GM21367 (cell line): ENCODE measurements around the gene SHMT2.

Experiments
- ATAC-seq: cut with Tn5 transposase; IDR thresholded peaks from one replicate; pipeline ENCODE4 v1.9.1; 2021; ENCODE audit not compliant: unreplicated experiment

Gene SHMT2

DNA sequence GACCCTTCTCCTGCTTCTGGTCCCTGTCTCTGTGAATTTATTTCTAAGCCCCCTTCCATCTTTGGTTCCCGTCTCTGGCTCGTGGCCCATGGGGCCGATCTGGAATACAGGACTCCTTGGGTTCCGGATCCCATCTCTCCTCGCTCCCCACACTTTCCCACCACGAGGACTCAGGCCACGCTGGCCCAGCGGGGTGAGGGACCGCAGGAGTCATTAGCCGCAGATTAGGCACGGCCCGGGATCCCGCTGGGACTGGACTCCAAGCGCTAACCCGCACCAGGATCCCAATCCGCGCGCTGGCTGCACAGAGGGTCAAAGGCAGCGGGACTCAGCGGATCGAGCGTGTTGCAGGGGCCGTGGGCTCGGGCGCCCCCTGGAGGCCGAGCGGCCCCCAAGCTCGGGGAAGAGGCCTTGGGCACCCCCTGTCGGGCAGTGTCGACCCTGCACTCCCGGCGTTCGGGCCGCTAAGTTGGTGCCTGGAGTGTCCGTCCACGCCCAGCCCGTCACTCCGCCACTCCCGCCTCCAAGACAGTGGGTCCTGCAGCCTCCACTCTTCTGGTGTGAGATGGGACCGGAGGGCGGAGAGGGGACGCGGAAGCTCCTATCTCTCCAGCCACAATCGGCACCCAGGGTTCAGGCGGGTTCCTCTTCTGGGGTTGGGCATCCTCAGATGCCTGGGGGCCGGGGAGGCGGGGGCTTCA is 9.5 kb downstream of the SHMT2 start:
- peak; percentile 49 for ATAC-seq

GRCh38 chr12:57239587-57240065 is 10.1 kb downstream of the SHMT2 start:
- ATAC-seq = no peak

DNA sequence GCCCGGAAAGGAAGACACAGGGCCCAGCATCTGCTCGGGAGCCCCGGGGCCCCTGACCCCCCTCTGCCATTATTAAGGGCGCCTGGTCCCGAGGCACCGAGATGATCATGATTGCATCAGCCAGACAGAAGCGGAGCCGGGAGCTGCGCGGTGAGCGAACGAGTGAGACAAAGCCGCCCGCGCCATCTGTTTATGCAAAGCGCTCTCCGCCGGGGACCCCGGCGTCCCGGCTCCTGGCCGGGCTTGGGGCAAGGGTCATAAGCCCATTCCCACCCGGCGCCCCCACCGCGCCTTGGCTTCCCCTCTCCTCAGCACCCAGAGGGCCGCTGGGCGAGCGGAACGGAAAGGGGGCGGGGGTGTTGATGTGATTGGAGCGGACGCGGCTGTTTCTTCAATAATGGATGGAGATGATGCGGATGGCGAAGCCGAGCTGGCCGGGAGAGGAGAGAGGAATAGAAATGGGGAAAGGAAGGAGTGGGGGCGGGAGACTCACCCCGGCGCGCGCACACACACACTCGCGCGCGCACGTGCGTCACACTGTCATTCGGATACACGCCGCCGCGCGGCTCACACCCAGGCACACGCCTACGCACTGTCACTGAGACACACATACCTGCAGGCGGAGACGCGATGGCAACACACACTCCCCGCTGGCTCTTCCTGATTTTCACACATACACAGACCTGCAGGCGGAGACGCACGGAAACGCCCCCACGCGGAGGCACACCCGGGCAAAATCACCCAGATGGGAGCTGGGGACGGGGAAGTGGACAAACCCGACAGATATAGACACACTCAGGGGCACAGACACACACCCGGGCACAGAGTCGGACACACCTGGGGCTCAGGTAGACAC is 10.8 kb downstream of the SHMT2 start:
- ATAC-seq = no peak

DNA sequence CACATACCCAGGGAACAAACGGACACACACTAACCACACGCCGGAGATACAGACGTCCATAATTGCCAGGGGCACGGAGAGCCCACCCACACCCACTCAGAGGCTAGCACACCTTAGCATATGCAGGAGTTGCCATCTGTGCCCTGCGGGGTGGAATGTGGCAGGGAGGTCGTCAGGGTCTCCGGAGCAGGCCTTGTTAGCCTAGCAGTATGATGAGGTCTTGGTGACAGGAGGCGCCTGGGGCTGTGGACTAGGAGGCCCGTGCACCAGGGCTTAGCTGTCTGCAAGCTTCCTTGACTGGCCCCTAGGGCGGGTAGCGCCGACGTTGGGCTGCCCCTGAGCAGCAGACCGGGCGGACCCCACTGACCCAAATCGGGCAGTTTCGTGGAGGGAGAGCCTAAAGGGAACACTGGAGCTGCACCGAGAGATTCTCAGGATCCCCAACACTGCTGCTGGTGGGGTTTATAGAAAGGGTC is 11.5 kb downstream of the SHMT2 start:
- ATAC-seq = no peak

DNA sequence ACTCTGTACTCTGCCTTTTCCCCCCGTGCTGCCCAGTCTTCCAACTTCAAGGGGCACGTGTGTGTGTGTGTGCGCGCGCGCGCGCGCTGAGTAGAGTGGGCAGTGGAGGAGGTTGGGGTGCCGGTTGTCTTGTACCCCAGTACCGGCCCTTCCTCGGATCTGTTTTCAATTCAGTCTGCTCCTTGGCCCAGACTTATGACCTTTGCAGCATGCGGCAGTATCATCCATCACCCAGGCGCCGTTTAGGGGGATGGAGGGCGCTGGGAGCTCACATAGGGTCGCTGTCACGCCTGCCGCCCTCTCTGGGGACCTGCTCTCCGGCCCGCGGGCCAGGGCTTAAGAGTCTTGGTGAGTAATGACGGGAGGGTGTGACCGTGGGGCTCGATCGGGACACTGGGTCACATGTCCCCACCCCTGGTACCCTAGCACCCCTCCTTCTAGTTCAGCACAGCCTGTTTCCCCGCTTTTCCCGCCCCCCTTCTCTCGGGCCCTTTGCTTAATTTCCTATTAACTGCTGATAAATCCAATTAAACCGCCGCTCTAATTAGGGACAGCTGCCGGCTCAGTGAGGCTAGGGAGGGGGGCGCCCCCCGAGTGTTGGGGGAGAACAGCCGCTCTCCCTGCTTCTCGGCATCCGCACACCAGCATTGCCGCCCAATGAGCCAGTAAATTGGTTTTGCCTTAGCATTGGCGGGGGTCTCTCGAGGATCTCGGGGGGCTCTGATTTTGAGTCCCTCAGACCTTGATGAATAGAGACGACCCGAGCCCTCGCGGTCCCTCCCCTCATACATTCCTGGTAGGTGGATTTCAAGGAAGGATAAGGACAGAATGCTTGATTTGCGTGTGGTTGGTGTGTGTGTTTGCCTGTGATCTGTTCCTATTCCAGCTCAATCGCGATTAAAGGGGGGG is 12.1 kb downstream of the SHMT2 start:
- ATAC-seq = no peak

DNA sequence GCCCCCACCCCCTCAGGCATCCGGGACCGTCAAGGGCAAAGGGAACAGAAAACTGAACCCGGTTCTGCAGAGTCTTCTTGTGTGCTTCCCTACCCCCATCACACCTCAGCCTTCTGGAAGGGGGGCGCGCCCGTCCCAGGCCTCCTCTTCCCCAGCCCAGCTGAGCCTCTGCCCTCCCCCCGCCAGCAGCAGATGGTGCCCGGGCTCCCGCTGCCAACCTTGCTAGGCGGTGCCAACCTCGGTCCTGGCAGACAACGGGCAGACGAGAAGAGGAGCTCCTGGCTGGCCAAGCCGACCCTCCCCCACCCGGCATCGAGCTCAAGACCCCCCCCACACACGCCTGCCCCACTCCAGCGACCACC is 12.8 kb downstream of the SHMT2 start:
- no peak for ATAC-seq

DNA sequence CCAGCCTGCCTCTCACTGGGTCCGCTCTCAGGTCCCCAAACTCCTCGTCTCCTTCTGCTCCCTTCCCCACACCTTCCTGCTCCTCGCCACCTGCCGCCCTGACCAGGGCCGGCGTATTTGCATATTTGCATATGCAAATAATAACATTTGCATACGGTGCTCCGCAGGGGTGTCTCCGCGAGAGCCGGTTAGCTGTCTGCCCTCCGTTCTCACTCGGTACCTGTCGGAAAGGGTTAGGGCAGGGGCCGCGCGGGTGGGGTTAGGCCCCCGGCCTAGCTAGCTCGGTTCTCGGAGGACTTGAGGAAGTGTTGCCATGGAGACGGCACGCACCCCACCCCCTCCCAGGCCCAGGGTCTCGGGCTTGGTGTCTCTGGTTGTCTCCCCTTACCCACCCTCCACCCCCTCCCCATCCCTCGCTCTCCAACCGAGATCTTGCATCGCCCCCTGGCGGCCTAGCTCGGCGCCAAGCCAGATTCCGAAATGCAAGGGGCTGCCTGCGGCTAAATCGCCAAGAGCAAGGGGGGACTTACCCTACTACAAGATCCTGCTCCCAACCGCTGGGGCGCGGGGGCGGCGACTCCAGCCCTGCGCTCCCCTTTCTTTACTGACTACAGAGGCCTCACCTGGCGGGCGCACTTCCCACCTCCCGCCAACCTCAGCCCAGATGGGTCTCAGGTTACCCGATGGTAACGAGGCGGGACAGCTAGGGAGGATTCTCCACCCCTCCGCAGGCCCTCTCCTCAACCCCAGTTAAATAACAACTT is 13.4 kb downstream of the SHMT2 start:
- no peak for ATAC-seq

- no peak for ATAC-seq
These were observed 14.2 kb downstream of the SHMT2 start for GRCh38 chr12:57243521-57244311.

GRCh38 chr12:57244312-57244696 is 14.8 kb downstream of the SHMT2 start:
- ATAC-seq = no peak

GRCh38 chr12:57247041-57247440 is 17.5 kb downstream of the SHMT2 start:
- no peak for ATAC-seq

GRCh38 chr12:57248934-57249742 is 19.6 kb downstream of the SHMT2 start:
- no peak for ATAC-seq

DNA sequence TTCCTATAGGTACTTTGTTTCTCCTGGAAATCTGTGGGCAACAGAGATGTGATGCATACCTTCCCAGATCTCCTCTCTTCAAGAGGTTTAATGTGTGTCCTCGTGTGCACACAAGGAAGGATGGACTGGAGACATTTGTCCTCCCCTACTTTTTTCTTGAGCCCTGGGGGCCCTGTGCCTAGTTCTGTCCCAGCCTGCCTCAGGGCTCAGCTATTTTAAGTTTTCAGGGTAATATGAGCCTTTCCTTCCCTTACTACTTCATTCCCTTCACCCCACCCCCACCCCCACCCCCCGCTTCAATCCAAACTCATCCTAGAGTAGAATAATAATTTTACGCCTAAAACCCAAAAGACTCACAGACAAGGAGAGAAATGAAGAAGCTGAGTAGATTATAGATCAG is 21.0 kb downstream of the SHMT2 start:
- no peak for ATAC-seq

- no peak for ATAC-seq
These were observed 21.4 kb downstream of the SHMT2 start, which contains the start of gene STAC3 for GRCh38 chr12:57250956-57251355. Gene STAC3, minus strand, starts transcription at chr12:57251187. Its CDS starts 1,551 bp downstream, at chr12:57249636.

DNA sequence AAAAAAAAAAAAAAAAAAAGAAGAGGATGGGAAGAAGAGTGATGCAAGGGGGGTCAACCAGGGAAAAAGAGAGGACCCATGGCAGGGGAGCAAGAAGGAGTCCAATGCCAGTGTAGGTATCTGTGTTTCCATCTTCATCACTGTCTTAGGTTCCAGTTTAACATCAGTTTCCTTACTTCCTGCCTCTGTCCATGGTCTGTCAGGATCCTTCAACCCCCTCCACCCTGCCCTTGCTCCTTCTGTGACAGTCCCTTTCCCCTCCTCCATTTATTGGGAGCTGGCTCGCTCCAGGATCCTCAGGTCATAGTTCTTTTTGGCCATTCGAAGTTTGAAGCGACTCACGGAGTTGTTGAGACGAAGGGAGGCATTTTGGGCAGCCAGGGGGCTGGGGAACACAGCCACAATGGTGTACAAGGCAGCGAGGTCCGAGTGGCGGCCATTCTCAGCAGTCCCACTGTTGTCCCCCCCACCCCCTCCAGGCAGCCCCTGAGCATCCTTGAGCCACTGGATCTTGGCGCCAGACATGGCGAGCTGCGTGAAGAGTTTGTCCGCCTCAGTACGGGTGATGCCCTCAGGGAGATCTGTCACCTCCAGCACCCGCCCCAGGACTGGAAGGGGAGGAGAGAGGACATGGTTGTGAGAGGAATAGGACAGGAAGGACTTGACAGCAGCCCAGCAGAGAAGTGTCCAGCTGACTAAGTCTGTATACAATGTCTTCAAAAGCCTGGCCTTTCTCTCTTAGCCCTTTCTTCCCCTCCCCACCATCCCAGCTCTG is 25.2 kb downstream of the SHMT2 start:
- no peak for ATAC-seq

DNA sequence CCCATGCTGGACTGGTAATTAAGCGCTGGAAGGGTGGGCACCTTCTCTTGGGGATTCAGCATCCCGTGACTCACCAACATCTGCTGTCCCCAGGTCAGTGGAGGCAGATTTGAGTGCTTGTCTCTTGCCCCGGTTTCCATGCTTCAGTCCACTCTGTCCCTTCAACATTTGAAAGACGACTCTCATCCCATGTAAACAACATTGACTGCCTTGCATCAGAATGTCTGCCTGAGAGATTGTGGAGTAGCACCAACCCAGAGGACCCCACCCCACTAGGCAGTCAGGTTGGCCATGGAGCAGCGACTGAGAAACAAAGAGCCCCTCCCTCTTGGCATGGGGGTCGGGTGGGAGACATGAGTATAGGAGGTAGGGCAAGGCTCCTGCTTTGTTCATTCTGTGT is 26.4 kb downstream of the SHMT2 start:
- no peak for ATAC-seq

DNA sequence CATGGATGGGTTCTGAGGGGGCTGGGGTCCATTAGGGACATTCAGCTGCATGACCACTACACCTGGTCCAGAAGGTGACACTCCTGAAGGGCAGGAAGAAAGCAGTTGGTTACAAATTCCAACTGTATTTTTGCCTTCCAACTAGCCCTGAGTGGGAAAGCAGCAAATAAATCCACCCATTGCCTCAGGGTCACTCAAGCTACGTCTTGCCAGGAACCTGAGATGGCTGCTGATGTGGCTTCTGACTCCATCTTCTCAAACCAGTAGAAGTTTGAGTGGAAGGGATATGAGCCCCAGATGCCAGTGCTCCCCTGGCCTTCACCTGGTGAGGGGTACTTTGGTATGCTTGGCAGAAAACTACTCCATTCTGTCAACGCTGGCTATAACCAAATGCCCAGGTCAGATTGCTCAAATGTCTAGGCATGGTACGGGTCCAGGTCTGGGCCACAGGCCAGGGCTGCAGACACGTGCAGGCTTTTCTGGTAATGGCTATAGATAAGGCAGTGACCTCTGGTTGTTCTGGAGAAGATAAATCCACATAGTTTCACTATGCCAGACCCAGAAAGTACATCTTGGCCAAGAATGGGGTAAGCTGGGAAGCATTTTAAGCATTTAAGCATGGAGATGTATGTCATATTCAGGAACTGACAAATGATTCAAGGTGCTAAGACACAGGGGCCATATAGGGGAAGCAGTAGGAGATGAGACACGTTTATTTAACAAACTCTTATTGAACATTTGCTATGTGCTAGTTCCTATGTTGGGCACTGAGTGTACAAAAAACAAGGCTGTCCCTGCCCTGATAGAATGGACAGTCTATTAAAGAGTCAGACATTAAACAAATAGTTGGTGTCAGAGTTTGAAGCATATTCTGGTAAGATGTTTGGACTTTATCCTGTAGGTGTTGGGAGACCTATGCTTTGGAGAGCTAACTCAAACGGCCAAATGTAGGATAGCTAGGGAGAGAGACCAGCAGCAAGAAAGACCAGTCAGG is 29.8 kb downstream of the SHMT2 start:
- no peak for ATAC-seq

DNA sequence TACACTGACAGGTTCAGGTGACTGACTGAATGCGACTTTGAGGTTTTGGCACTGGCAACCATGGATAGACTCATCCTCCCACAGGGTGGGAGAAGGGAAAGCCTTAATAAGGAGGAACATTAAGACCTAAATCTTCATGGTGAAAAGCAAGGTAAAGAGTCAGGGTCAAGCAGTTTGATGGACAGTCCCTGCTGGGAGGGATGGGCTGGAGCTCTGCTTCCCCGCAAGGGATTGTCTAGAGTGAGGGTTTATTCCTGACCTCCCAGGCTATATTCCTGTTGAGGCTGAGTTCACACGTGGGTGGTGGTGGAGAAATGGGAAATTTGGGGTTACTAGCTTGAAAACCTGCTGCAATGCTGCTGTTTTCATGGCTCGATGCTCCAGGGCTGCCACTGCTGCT is 30.9 kb downstream of the SHMT2 start:
- no peak for ATAC-seq
